Endometrial microvascular endothelial cells (primary cell): ENCODE measurements around the gene KCNK2. TPM values are rescaled to one million over a fixed set of nuclear protein-coding genes. Genes with fewer than 3 reads are reported as not detected.

ENCODE experiments used
- in situ Hi-C: cut with HindIII; loops from 2 replicates; pipeline ENCODE4 v1.10.0; 2017; ENCODE audit warnings: low sequenced_read_pairs, low pct_unique_long_range_greater_than_20kb; ENCODE audit errors: inconsistent ontology term
- total RNA-seq: library from RNA; depleted of rRNA; stranded (reverse); fragments of >200 nt; gene quantifications from one replicate; pipeline ENCODE4 v1.2.3, GENCODE V29; 2015; ENCODE audit errors: inconsistent ontology term

KCNK2 gene
- total RNA-seq, 1 donor from 2014 or later, result not detected

- in situ Hi-C loops, result no loop called here
These were observed 2.1 kb downstream of the KCNK2 start for GRCh38 chr1:215084621-215085020.

GRCh38 chr1:215087603-215088002 is 5.1 kb downstream of the KCNK2 start:
- in situ Hi-C loops, result no loop called here

- in situ Hi-C loops, result no loop called here
These were observed 11.8 kb downstream of the KCNK2 start for GRCh38 chr1:215094381-215094780.

- in situ Hi-C loops, result no loop called here
These were observed 13.0 kb downstream of the KCNK2 start for GRCh38 chr1:215095524-215095923.

- in situ Hi-C loops, result no loop called here
These were observed 19.0 kb downstream of the KCNK2 start for GRCh38 chr1:215101511-215101910.

- in situ Hi-C loops, result no loop called here
These were observed 21.7 kb downstream of the KCNK2 start for GRCh38 chr1:215104283-215104682.

GRCh38 chr1:215106067-215106466 is 23.5 kb downstream of the KCNK2 start:
- in situ Hi-C loops, result no loop called here

- in situ Hi-C loops, result no loop called here
These were observed 26.6 kb downstream of the KCNK2 start for GRCh38 chr1:215109171-215109570.

GRCh38 chr1:215111916-215112315 is 29.4 kb downstream of the KCNK2 start:
- in situ Hi-C loops, result no loop called here

GRCh38 chr1:215113776-215114153 is 31.2 kb downstream of the KCNK2 start:
- in situ Hi-C loops, result no loop called here

GRCh38 chr1:215114154-215114933 is 31.8 kb downstream of the KCNK2 start:
- in situ Hi-C loops, result no loop called here

- in situ Hi-C loops, result no loop called here
These were observed 33.2 kb downstream of the KCNK2 start for GRCh38 chr1:215115760-215116159.

- in situ Hi-C loops, result no loop called here
These were observed 35.5 kb downstream of the KCNK2 start for GRCh38 chr1:215118081-215118480.

- in situ Hi-C loops, result no loop called here
These were observed 36.5 kb downstream of the KCNK2 start for GRCh38 chr1:215119056-215119455.

- in situ Hi-C loops, result no loop called here
These were observed 37.3 kb downstream of the KCNK2 start for GRCh38 chr1:215119719-215120365.

GRCh38 chr1:215128504-215128903 is 46.0 kb downstream of the KCNK2 start:
- in situ Hi-C loops, result no loop called here

- in situ Hi-C loops, result no loop called here
These were observed 48.8 kb downstream of the KCNK2 start for GRCh38 chr1:215131291-215131690.

GRCh38 chr1:215132156-215132555 is 49.6 kb downstream of the KCNK2 start:
- in situ Hi-C loops, result no loop called here

GRCh38 chr1:215133532-215133931 is 51.0 kb downstream of the KCNK2 start:
- in situ Hi-C loops, result no loop called here

GRCh38 chr1:215137985-215138384 is 55.4 kb downstream of the KCNK2 start:
- in situ Hi-C loops, result no loop called here
